ENCODE measurements around the gene KDM1A. TPM values are rescaled to one million over a fixed set of nuclear protein-coding genes. Genes with fewer than 3 reads are reported as not detected.

KDM1A gene
- polyA plus RNA-seq, 1 donor (not counting 4 experiments of a cell fraction or from before 2014, with no cell fraction given): 84.8 TPM

DNA sequence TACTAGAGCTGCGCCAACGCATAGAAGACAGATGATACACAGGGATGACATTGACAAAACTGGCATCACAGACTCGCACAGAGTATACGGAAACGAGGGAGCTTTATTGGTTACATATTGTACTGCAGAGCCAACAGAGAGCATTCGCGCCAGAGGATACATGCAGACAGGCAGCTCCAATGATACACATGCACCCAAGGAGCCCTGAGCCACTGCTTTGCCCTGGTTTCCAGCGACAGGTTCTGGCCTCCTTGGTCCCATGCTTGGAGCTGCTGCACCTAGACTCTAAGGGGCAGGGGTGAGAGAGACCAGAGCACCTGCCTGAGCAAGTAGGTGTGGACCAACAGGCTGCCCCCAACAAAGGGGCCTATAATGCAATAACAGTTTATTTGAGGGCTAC, 65.6 kb downstream of the KDM1A start:
- Histone ChIP-seq H3K27me3 (ENCODE audit: control insufficient read depth, extremely low read depth, insufficient read depth, low read length) (no peaks in the 10 kb centered on the region), H2AFZ (ENCODE audit: control insufficient read depth, low read length) (no peak overlapping the region), H4K20me1 (ENCODE audit: control insufficient read depth, extremely low read depth, insufficient read depth, low read length) (peaks cover 3% of the 10 kb centered on the region), H3K4me2 (ENCODE audit: control insufficient read depth, extremely low read depth, insufficient read depth, low read depth, low read length) (no peak overlapping the region), H3K4me1 (ENCODE audit: control insufficient read depth, extremely low read depth, insufficient read depth, low read length) (no peaks in the 10 kb centered on the region), H3K27ac (ENCODE audit: control insufficient read depth, insufficient read depth, low read length) (no peak overlapping the region), H3K9me3 (ENCODE audit: control insufficient read depth, low read depth, low read length) (no peaks in the 10 kb centered on the region), H3K9ac (ENCODE audit: control insufficient read depth, extremely low read depth, insufficient read depth, low read length) (no peak overlapping the region), H3K9me1 (ENCODE audit: control insufficient read depth, extremely low read depth, insufficient read depth, low read length) (no peaks in the 10 kb centered on the region), H3K4me3 (ENCODE audit: control insufficient read depth in 2 of 3, extremely low read depth in 1 of 3, insufficient read depth in 2 of 3, low read depth in 1 of 3, low read length in 3 of 3) (no peak overlapping the region), H3K79me2 (ENCODE audit: control insufficient read depth, insufficient read depth, low read length) (peaks cover 4% of the 10 kb centered on the region), H3K36me3 (ENCODE audit: control insufficient read depth in 2 of 2, extremely low read depth in 1 of 2, insufficient read depth in 2 of 2, low read length in 2 of 2) (peaks cover 46 to 65% of the 10 kb centered on the region in 2 experiments)
- FAIRE-seq (no peak), DNase-seq (ENCODE audit: low read depth, low spot score) (no peak)
- TF ChIP-seq, protein P1, sequence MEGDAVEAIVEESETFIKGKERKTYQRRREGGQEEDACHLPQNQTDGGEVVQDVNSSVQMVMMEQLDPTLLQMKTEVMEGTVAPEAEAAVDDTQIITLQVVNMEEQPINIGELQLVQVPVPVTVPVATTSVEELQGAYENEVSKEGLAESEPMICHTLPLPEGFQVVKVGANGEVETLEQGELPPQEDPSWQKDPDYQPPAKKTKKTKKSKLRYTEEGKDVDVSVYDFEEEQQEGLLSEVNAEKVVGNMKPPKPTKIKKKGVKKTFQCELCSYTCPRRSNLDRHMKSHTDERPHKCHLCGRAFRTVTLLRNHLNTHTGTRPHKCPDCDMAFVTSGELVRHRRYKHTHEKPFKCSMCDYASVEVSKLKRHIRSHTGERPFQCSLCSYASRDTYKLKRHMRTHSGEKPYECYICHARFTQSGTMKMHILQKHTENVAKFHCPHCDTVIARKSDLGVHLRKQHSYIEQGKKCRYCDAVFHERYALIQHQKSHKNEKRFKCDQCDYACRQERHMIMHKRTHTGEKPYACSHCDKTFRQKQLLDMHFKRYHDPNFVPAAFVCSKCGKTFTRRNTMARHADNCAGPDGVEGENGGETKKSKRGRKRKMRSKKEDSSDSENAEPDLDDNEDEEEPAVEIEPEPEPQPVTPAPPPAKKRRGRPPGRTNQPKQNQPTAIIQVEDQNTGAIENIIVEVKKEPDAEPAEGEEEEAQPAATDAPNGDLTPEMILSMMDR (optimal IDR thresholded peaks at IDR 0.05 in 1 of 3, IDR thresholded peaks at IDR 0.05 in 1 of 3, conservative IDR thresholded peaks at IDR 0.05 in 1 of 3; ENCODE audit: extremely low read depth in 1 of 3, insufficient read depth in 2 of 3, low read length in 3 of 3): no peak
- no peak for TF ChIP-seq EZH2 (IDR thresholded peaks at IDR 0.05; ENCODE audit: low read length)
- dilution Hi-C loops (cut with MboI; ENCODE audit: extremely low pct_ligation_motif_present, low sequenced_read_pairs): no loop called here

DNA sequence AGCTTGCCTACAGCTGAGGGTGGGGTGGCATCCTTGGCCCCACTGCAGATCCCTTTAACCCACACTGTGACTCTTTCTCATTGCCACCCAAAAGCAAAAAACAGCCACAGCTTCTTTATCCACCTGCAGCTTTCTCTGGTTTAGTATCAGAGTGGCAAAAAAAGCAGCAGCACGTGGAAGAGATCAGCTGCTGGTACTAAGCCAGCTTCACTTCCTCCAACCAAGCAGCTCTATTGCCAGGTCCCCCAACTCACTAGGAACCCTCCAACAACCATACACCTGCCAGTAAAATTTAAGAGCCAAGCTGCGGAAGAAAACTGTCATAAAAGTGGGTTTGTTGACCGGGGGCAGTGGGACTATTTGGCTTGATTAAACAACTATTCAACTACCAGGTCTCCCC, 66.4 kb downstream of the KDM1A start:
- dilution Hi-C loops (cut with MboI; ENCODE audit: extremely low pct_ligation_motif_present, low sequenced_read_pairs): no loop called here
- no peak overlapping the region for H3K27ac ChIP-seq (ENCODE audit: control insufficient read depth, insufficient read depth, low read length)
- no peak overlapping the region for H3K9ac ChIP-seq (ENCODE audit: control insufficient read depth, extremely low read depth, insufficient read depth, low read length)
- peaks cover 46 to 65% of the 10 kb centered on the region in 2 experiments for H3K36me3 ChIP-seq (ENCODE audit: control insufficient read depth in 2 of 2, extremely low read depth in 1 of 2, insufficient read depth in 2 of 2, low read length in 2 of 2)
- no peaks in the 10 kb centered on the region for H3K4me1 ChIP-seq (ENCODE audit: control insufficient read depth, extremely low read depth, insufficient read depth, low read length)
- H3K27me3 ChIP-seq (ENCODE audit: control insufficient read depth, extremely low read depth, insufficient read depth, low read length): no peaks in the 10 kb centered on the region
- H4K20me1 ChIP-seq (ENCODE audit: control insufficient read depth, extremely low read depth, insufficient read depth, low read length): peaks cover 3% of the 10 kb centered on the region
- no peak for FAIRE-seq
- H3K4me3 ChIP-seq (ENCODE audit: control insufficient read depth in 2 of 3, extremely low read depth in 1 of 3, insufficient read depth in 2 of 3, low read depth in 1 of 3, low read length in 3 of 3): no peak overlapping the region
- H3K9me3 ChIP-seq (ENCODE audit: control insufficient read depth, low read depth, low read length): no peaks in the 10 kb centered on the region
- no peak overlapping the region for H2AFZ ChIP-seq (ENCODE audit: control insufficient read depth, low read length)
- peaks cover 6% of the 10 kb centered on the region for H3K79me2 ChIP-seq (ENCODE audit: control insufficient read depth, insufficient read depth, low read length)
- no peaks in the 10 kb centered on the region for H3K9me1 ChIP-seq (ENCODE audit: control insufficient read depth, extremely low read depth, insufficient read depth, low read length)
- no peak for TF ChIP-seq EZH2 (IDR thresholded peaks at IDR 0.05; ENCODE audit: low read length)
- TF ChIP-seq, protein P1 (optimal IDR thresholded peaks at IDR 0.05 in 1 of 3, IDR thresholded peaks at IDR 0.05 in 1 of 3, conservative IDR thresholded peaks at IDR 0.05 in 1 of 3; ENCODE audit: extremely low read depth in 1 of 3, insufficient read depth in 2 of 3, low read length in 3 of 3): no peak
- DNase-seq (ENCODE audit: low read depth, low spot score): no peak
- H3K4me2 ChIP-seq (ENCODE audit: control insufficient read depth, extremely low read depth, insufficient read depth, low read depth, low read length): no peak overlapping the region
